Mesenchymal stem cell (in vitro differentiated cells and primary cell): ENCODE data around the gene AGPAT4.

Source experiments
- DNase-seq: peaks from one replicate; pipeline ENCODE4 v3.0.0-alpha.2; 2013
- H2AFZ ChIP-seq: one replicate; pipeline ENCODE4 v1.6.1; 2013; ENCODE audit warnings: low read depth, mild to moderate bottlenecking, control low read depth, inconsistent platforms, low read length, moderate library complexity
- H2AK5ac ChIP-seq: 2 replicates; pipeline ENCODE4 v1.6.1; 2013; ENCODE audit warnings: low read length, moderate library complexity, mild to moderate bottlenecking, inconsistent platforms; ENCODE audit not compliant: severe bottlenecking
- H2BK120ac ChIP-seq: one replicate; pipeline ENCODE4 v1.6.1; 2013; ENCODE audit warnings: low read depth, mild to moderate bottlenecking, inconsistent platforms, low read length, moderate library complexity
- H2BK12ac ChIP-seq, 2 experiments: one replicate each; pipeline ENCODE4 v1.6.1; 2013; ENCODE audit warnings: inconsistent platforms in 2 of 2, low read length in 2 of 2, mild to moderate bottlenecking in 2 of 2, moderate library complexity in 2 of 2, control low read depth in 1 of 2
- H2BK15ac ChIP-seq: one replicate; pipeline ENCODE4 v1.6.1; 2013; ENCODE audit warnings: mild to moderate bottlenecking, low read depth, inconsistent platforms; ENCODE audit not compliant: poor library complexity, severe bottlenecking
- H2BK5ac ChIP-seq: 2 replicates; pipeline ENCODE4 v1.6.1; 2013; ENCODE audit warnings: low read depth, mild to moderate bottlenecking, low read length, control low read depth, inconsistent platforms; ENCODE audit not compliant: poor library complexity, severe bottlenecking
- H3K14ac ChIP-seq, 2 experiments: one replicate each; pipeline ENCODE4 v1.6.1; 2013; ENCODE audit warnings: inconsistent platforms in 2 of 2, low read length in 2 of 2, control low read depth in 1 of 2, mild to moderate bottlenecking in 1 of 2, moderate library complexity in 1 of 2
- H3K18ac ChIP-seq, 2 experiments: one replicate each; pipeline ENCODE4 v1.6.1; 2013; ENCODE audit warnings: inconsistent platforms in 2 of 2, low read length in 2 of 2, control low read depth in 1 of 2, low read depth in 1 of 2, mild to moderate bottlenecking in 1 of 2
- H3K23ac ChIP-seq, 2 experiments: one replicate each; pipeline ENCODE4 v1.6.1; 2013; ENCODE audit warnings: inconsistent platforms in 2 of 2, low read length in 2 of 2, mild to moderate bottlenecking in 2 of 2, moderate library complexity in 2 of 2, control low read depth in 1 of 2
- H3K27ac ChIP-seq: 2 replicates; pipeline ENCODE4 v1.5.1; 2013; ENCODE audit warnings: mild to moderate bottlenecking, moderate library complexity, low read length, control low read depth, inconsistent platforms; ENCODE audit not compliant: poor library complexity, severe bottlenecking
- H3K27me3 ChIP-seq, 2 experiments: 2 replicates each; pipeline versions ENCODE4 v1.6.1 to v1.7.0; 2013; ENCODE audit warnings: low read length in 2 of 2, mild to moderate bottlenecking in 2 of 2, moderate library complexity in 2 of 2, control low read depth in 1 of 2, inconsistent platforms in 1 of 2; ENCODE audit not compliant: control insufficient read depth in 1 of 2, insufficient read depth in 1 of 2
- H3K36me3 ChIP-seq, 2 experiments: 2 replicates each; pipeline versions ENCODE4 v1.6.1 to v1.7.0; 2013; ENCODE audit warnings: low read length in 2 of 2, control low read depth in 1 of 2, inconsistent platforms in 1 of 2, low read depth in 1 of 2, mild to moderate bottlenecking in 1 of 2; ENCODE audit not compliant: insufficient read depth in 2 of 2, control insufficient read depth in 1 of 2
- H3K4ac ChIP-seq, 2 experiments: one replicate each; pipeline ENCODE4 v1.6.1; 2013; ENCODE audit warnings: inconsistent platforms in 2 of 2, low read length in 2 of 2, mild to moderate bottlenecking in 2 of 2, moderate library complexity in 2 of 2, control low read depth in 1 of 2, low read depth in 1 of 2
- H3K4me1 ChIP-seq: 2 replicates; pipeline ENCODE4 v1.6.1; 2013; ENCODE audit warnings: low read depth, low read length, control low read depth; ENCODE audit not compliant: control insufficient read depth, insufficient read depth
- H3K4me2 ChIP-seq: 2 replicates; pipeline ENCODE4 v1.6.1; 2013; ENCODE audit warnings: low read length, mild to moderate bottlenecking, inconsistent platforms; ENCODE audit not compliant: poor library complexity, severe bottlenecking
- H3K4me3 ChIP-seq, 2 experiments: 2 replicates each; pipeline versions ENCODE4 v1.5.1 to v1.7.0; 2013; ENCODE audit warnings: low read length in 2 of 2, mild to moderate bottlenecking in 2 of 2, control low read depth in 1 of 2, low read depth in 1 of 2; ENCODE audit not compliant: insufficient read depth in 1 of 2
- H3K79me1 ChIP-seq: replicated peaks from 2 replicates; pipeline ENCODE4 v1.6.1; 2013; ENCODE audit warnings: mild to moderate bottlenecking, control low read depth, low read length, inconsistent platforms; ENCODE audit not compliant: poor library complexity, severe bottlenecking
- H3K9ac ChIP-seq: 2 replicates; pipeline ENCODE4 v1.7.0; 2013; ENCODE audit warnings: mild to moderate bottlenecking, low read length, moderate library complexity
- H3K9me3 ChIP-seq: 2 replicates; pipeline ENCODE4 v1.7.0; 2013; ENCODE audit warnings: mild to moderate bottlenecking, low read length; ENCODE audit not compliant: control insufficient read depth
- H4K8ac ChIP-seq: one replicate; pipeline ENCODE4 v1.6.1; 2013; ENCODE audit warnings: inconsistent platforms, mild to moderate bottlenecking, low read length, moderate library complexity
- H4K91ac ChIP-seq: one replicate; pipeline ENCODE4 v1.6.1; 2013; ENCODE audit warnings: mild to moderate bottlenecking, low read length, inconsistent platforms
- WGBS: methylation state at CpG from one replicate; pipeline ENCODE4 v1.1.7; 2013; ENCODE audit warnings: mixed read lengths; 5-methylcytosine and 5-hydroxymethylcytosine counted together

Gene AGPAT4

DNA sequence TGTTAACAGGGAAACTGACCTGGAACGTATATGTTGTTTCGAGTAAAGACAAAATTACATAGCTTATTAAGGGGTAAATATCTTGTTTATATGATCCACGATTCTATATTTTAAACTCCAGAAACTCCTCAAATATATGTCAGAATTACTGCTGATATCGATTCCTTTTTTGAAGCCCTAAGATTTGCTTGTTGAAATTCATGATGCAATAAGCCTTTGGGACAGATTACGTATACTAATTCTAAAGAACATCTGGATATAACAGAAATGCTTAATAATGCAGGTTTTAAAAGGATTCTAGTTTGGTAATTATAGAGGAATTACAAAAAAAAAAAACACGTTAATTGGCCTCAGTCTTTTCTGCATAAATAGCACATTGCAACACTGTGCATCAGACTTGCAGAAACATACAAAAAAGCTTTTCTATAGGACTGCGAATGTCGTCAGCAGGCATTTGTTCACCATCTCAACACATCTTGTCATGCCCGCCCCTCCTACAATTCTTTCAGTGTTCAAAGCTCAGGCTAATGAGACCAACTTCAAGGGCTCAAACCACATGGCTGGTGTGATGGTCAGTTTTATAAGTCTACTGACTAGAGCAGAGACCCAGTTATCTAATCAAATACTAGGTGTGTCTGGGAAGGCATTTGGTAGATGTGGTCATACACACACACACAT lies 74.9 kb downstream of the AGPAT4 start:
- H3K79me1 ChIP-seq: peaks cover 38% of the 10 kb centered on the region
- H2AK5ac ChIP-seq: no peak overlapping the region
- WGBS: 98% methylated on average over 5 of the region's 9 CpGs
- no peak overlapping the region for H2BK5ac ChIP-seq
- no peak overlapping the region for H4K8ac ChIP-seq
- H3K23ac ChIP-seq: no peak overlapping the region
- no peak overlapping the region for H2BK15ac ChIP-seq
- no peak overlapping the region for H3K4me2 ChIP-seq
- H3K9me3 ChIP-seq: no peaks in the 10 kb centered on the region
- H3K36me3 ChIP-seq: peaks cover 0 to 13% of the 10 kb centered on the region in 2 experiments
- H2BK120ac ChIP-seq: no peak overlapping the region
- peaks cover 3% of the 10 kb centered on the region for H3K4me1 ChIP-seq
- DNase-seq: no peak
- no peak overlapping the region for H3K27ac ChIP-seq
- no peak overlapping the region for H3K4me3 ChIP-seq
- no peak overlapping the region for H4K91ac ChIP-seq
- no peak overlapping the region for H2AFZ ChIP-seq
- no peak overlapping the region for H3K9ac ChIP-seq
- no peak overlapping the region for H3K18ac ChIP-seq
- no peak overlapping the region for H3K14ac ChIP-seq
- H3K4ac ChIP-seq: no peak overlapping the region
- no peaks in the 10 kb centered on the region for H3K27me3 ChIP-seq
- H2BK12ac ChIP-seq: no peak overlapping the region

DNA sequence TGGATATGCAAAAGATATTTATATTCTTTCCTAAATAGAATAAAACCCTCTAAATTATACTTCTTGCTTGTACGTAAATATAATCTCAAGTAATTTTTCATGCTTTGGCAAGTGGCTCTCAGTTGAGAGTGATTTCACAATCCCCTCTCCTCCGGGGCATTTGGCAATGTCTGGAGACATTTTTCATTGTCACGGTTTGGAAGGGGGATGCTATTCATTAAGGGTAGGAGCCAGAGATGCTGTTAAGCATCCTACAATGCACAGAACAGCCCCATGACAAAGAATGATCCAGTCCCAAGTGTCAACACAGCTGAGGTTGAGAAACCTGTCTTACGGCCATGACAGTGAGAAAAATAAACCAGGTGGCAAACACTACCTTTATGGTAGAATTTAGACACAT lies 75.7 kb downstream of the AGPAT4 start:
- no peak overlapping the region for H4K8ac ChIP-seq
- no peak overlapping the region for H4K91ac ChIP-seq
- no peaks in the 10 kb centered on the region for H3K27me3 ChIP-seq
- peaks cover 41% of the 10 kb centered on the region for H3K79me1 ChIP-seq
- no peak overlapping the region for H3K4ac ChIP-seq
- H3K4me1 ChIP-seq: peaks cover 3% of the 10 kb centered on the region
- H2BK12ac ChIP-seq: no peak overlapping the region
- 95% methylated on average over 3 of the region's 4 CpGs for WGBS
- DNase-seq: no peak
- no peak overlapping the region for H3K4me2 ChIP-seq
- no peak overlapping the region for H3K14ac ChIP-seq
- no peak overlapping the region for H2AFZ ChIP-seq
- no peak overlapping the region for H3K9ac ChIP-seq
- no peak overlapping the region for H2BK120ac ChIP-seq
- H2BK5ac ChIP-seq: no peak overlapping the region
- no peak overlapping the region for H3K18ac ChIP-seq
- no peaks in the 10 kb centered on the region for H3K9me3 ChIP-seq
- H3K23ac ChIP-seq: no peak overlapping the region
- no peak overlapping the region for H3K27ac ChIP-seq
- no peak overlapping the region for H2AK5ac ChIP-seq
- H2BK15ac ChIP-seq: no peak overlapping the region
- H3K36me3 ChIP-seq: peaks cover 0 to 13% of the 10 kb centered on the region in 2 experiments
- H3K4me3 ChIP-seq: no peak overlapping the region

DNA sequence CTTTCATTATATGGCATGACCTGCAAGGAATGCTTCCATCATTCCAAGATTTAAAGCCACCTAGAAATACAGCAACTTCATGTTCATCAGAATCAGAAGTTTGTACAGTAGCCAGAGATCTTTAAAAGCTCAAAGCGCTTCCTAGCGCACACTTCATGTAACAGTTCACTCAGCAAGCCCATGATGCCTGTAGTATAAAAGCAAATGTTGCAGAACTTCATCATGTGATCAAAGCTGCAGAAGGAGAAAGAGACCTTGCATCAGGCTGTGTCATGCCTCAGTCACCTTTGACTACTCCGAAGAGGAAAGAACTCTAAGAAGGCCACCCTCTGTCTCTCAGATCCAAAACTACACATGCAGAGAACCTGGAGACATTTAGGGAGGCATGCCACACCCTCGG lies 78.5 kb downstream of the AGPAT4 start:
- Histone ChIP-seq H4K8ac (no peak overlapping the region), H3K4me1 (peaks cover 3% of the 10 kb centered on the region), H3K18ac (no peak overlapping the region), H3K27ac (no peak overlapping the region), H2BK12ac (no peak overlapping the region), H2AFZ (no peak overlapping the region), H2AK5ac (no peak overlapping the region), H2BK15ac (no peak overlapping the region), H3K36me3 (peaks cover 0 to 10% of the 10 kb centered on the region in 2 experiments), H4K91ac (no peak overlapping the region), H3K4me2 (no peak overlapping the region), H3K23ac (no peak overlapping the region), H3K27me3 (no peaks in the 10 kb centered on the region), H2BK5ac (no peak overlapping the region), H3K14ac (no peak overlapping the region), H3K4ac (no peak overlapping the region), H2BK120ac (no peak overlapping the region), H3K79me1 (peaks cover 34% of the 10 kb centered on the region), H3K9me3 (no peaks in the 10 kb centered on the region), H3K9ac (no peak overlapping the region), H3K4me3 (no peak overlapping the region)
- no peak for DNase-seq
- 92% methylated on average over 4 of the region's 4 CpGs for WGBS

DNA sequence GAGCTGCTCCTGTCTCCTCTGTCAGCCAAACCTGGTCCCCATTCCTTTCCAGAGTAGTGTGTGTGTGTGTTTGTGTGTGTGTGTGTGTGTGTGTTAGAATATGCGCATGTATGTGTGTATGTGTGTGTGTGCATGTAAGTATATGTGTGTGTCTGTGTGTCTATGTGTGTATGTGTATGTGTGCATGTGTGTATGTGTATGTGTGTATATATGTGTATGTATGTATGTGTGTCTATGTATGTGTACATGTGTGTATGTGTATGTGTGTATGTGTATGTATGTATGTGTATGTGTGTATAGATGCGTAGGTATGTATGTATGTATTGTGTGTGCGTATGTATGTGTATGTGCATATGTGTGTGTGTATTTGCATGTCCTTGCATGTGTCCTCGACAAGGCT lies 79.5 kb downstream of the AGPAT4 start:
- Histone ChIP-seq H2BK15ac (no peak overlapping the region), H3K18ac (no peak overlapping the region), H2BK120ac (no peak overlapping the region), H3K27ac (no peak overlapping the region), H3K4me3 (no peak overlapping the region), H4K8ac (no peak overlapping the region), H2BK12ac (no peak overlapping the region), H4K91ac (no peak overlapping the region), H3K27me3 (no peaks in the 10 kb centered on the region), H2BK5ac (no peak overlapping the region), H3K9ac (no peak overlapping the region), H3K79me1 (peaks cover 32% of the 10 kb centered on the region), H3K23ac (no peak overlapping the region), H2AFZ (no peak overlapping the region), H3K36me3 (peaks cover 0 to 5% of the 10 kb centered on the region in 2 experiments), H3K14ac (no peak overlapping the region), H2AK5ac (no peak overlapping the region), H3K4ac (no peak overlapping the region), H3K4me2 (no peak overlapping the region), H3K4me1 (peaks cover 3% of the 10 kb centered on the region), H3K9me3 (no peaks in the 10 kb centered on the region)
- WGBS: 100% methylated on average over 4 of the region's 4 CpGs
- no peak for DNase-seq
